ENCODE results near the gene HSD17B11.
"Not testable (repeated sequence)": the region's sequence is repeated elsewhere in the genome, so short reads cannot be mapped to it uniquely, and the experiment has no call there.

The HSD17B11 gene

DNA sequence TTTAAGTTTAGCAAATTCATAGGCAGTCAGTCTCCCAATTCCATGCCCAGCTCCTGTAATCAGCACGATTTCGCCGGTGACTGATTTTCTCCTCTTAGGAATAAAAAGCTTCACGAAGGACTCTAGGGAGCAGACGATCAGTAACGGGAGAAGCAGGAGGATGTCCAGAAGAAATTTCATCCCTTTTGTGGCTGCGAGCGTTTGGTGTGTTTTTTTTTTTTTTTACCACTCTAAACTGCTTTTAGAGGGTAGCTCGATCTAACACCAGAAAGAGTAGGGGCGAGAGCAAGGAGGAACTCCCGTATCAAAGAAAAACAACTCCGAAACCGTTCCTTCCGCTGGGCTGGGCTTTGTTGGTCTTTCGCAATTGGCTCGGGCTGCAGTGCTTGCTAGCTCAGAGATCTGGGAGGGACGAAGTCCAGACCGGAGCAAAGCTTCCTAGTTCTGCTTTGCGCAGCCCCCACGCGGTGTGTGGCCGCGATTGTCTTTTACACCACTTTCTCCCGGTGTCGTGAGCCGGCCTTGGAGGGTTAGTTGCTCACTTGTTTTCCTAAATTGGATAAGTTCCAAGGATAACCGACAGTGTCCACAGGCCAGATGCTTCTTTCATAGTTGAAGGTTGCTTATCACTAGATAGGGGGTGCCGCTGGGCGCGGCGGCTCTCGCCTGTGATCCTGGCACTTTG is at the start of gene HSD17B11:
Gene HSD17B11, minus strand, starts transcription at position 298 of the 685 bp plus-strand sequence. Its CDS starts 118 bp downstream, at position 180.
- FAIRE-seq, result peak; percentile 68

- FAIRE-seq, result no peak
Measured at GRCh38 chr4:87433342-87433741, 42.4 kb upstream of the HSD17B11 start.

DNA sequence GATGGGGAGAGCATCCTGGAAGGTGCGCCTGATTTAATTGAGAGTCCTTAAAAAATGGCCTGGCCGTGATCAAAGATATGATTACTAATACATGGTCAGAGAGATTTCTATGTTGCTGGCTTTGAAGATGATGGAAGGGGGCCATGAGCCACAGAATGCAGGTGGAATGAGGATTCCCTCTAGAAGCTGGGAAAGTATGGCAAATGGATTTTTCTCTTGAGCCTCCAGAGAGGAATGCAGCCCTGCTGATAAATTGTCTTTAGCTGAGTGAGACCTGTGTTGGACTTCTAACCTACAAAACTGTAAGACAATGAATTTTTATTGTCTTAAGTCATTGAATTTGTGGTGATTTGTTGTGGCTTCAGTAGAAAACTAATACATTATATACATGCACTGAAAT is 39.0 kb upstream of the HSD17B11 start:
- no peak for FAIRE-seq

GRCh38 chr4:87428979-87429378 is 38.0 kb upstream of the HSD17B11 start:
- no peak for FAIRE-seq

DNA sequence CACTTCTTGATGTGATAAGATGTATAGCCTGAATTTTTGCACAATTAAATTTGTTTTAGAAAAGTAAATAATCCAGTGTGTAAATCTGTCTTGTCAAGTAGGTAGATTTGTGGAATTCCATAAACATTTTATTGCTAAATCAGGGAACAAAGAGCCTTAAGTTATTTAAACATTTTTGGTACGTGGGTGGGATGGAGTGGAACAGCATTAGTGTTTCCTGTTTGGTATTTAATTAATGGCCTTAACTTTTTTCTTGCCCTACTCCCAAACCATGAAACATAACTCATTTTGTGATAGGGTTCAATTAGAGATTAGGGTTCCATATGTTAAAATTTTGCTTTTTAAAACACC is 36.5 kb upstream of the HSD17B11 start:
- FAIRE-seq, result no peak

- no peak for FAIRE-seq
Measured at GRCh38 chr4:87426865-87427517, 36.0 kb upstream of the HSD17B11 start.

DNA sequence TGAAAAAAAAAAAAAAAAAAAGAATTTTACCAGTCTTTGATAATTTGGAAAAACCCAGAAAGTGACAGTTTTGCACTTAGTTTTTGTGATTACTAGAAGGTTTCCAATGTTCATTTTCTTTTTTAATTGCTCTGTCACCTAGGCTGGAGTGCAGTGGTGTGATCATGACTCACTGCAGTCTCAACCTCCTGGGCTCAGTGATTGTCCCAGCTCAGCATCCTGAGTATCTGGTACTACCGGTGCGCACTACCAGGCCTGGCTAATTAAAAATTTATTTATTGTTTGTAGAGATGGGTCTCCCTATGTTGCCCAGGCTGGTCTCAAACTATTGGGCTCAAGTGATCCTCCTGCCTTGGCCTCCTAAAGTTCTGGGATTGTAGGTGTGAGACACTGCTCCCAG is 34.7 kb upstream of the HSD17B11 start:
- FAIRE-seq, result no peak

GRCh38 chr4:87424099-87424543 is 33.1 kb upstream of the HSD17B11 start:
- not testable (repeated sequence) for FAIRE-seq

DNA sequence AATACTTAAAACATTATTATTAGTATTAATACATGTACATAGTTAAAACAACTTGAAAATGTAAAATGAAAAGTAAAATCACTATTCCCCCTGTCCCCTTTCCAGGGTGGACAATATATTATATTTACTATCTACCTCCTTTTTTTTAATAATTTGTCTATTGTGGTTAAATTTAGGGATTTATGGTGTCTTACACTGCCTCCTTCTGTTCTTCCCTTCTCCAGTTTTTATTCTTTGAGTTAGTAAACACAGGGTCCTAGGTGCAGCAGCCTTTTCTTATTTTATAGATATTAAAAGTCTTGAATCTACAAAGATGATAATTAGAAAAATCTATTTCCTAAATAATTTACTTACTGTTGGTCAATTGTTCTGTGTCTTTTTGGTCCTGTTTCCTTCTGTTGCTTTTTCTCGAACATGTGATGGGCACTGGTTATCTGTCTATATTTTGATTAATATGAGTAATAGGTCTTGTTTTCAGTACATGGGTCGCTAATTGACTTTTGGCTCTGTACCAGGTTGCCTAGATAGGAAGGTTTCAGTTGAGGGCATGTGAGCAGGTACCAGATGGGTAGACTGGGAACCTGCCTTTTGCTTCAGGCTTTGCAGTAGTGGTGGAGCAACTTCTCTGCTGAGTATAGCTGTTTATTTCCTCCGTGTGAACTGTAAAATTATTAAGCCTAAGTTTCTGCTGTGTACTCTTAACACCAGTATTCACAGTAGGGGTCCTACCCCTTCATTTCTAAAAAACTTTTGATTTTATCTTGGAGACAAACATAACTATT is 32.5 kb upstream of the HSD17B11 start:
- FAIRE-seq, result no peak

GRCh38 chr4:87422104-87423052 is 31.4 kb upstream of the HSD17B11 start, which contains the start of gene NUDT9:
Gene NUDT9 (plus strand): TSS chr4:87422573. CDS start chr4:87422906, 333 bp downstream.
- FAIRE-seq, result peak; percentile 77

- FAIRE-seq, result no peak
Measured at GRCh38 chr4:87420276-87420830, 29.4 kb upstream of the HSD17B11 start.

DNA sequence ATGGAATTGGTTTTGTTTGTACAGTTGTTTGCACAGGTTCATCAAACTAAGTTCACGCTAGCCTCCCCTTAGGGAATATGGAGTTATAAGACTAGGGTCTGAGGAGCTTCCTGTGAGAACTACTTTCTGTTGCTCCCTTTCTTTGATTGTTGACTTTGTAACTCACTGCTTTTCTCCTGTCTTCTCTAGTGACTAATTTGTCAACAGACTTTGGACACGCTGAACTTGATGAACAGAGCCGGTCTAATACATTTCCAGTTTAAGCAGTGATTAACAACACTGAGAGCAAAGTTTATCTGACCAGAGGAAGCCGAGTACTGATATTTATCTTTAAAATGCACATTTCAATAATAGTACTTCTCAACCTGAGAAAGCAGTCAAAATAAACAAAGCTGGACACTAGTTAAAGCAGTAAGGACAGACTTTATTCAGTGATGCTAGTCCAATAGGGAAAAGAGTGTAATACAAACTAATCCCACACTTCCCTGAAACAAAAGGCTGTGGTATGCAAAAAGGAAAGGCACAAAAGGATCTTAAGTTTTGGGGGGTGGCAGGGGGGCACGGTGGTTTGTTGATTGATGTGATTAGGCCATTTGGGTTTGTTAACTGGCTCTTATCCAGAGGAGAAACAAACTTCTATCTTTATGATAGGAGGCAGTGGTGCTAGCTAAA is 28.7 kb upstream of the HSD17B11 start:
- no peak for FAIRE-seq

GRCh38 chr4:87418410-87418809 is 27.4 kb upstream of the HSD17B11 start:
- not testable (repeated sequence) for FAIRE-seq

- FAIRE-seq, result no peak
Measured at GRCh38 chr4:87416965-87417364, 26.0 kb upstream of the HSD17B11 start.

GRCh38 chr4:87414816-87415215 is 23.8 kb upstream of the HSD17B11 start:
- no peak for FAIRE-seq

- FAIRE-seq, result no peak
Measured at GRCh38 chr4:87410679-87411078, 19.7 kb upstream of the HSD17B11 start.

DNA sequence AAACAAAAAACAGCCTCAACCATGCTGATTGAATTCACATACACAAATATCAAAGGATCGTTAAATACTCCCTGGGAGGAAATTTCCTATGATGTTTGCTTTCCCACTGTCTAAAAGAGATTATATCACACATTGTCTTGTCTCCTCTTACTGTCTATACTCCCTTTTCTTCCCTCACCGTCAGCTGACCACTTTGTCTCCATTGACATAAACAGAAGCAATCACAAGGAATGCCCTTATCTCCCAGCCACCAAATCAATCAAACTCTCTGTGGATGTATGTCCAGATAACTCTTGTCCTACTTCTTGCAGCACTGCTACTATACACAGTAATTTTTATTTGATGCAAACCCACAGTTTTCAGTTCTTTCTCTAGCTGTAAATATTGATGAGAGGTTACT is 19.2 kb upstream of the HSD17B11 start:
- FAIRE-seq, result no peak

GRCh38 chr4:87409420-87409939 is 18.5 kb upstream of the HSD17B11 start:
- no peak for FAIRE-seq

DNA sequence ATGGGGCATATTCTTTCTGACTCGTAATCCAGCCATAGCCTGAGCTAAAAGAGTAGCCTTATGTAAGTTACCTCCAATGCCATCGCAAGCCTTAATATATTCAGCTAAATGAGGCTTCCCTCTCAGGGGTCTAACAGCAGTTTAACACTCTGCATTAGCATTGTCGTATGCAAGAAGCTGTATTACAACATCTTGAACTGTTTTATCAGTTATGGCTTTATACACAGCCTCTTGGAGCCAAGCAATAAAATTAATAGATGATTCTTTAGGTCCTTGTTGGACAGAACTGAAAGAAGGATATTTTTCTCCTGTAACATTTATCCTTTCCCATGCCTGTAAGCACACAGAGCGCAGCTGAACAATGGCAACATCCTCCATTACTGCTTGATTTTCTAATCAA is 15.9 kb upstream of the HSD17B11 start:
- FAIRE-seq, result not testable (repeated sequence)

GRCh38 chr4:87406462-87406861 is 15.5 kb upstream of the HSD17B11 start:
- FAIRE-seq, result no peak

GRCh38 chr4:87405211-87405820 is 14.3 kb upstream of the HSD17B11 start:
- no peak for FAIRE-seq
